GM19351 (cell line): ENCODE results near the gene ZNF93.
"Not testable (repeated sequence)": the region's sequence is repeated elsewhere in the genome, so short reads cannot be mapped to it uniquely, and the experiment has no call there.

Experiments used
- ATAC-seq: cut with Tn5 transposase; IDR thresholded peaks from one replicate; pipeline ENCODE4 v1.9.1; 2021; ENCODE audit warnings: mild to moderate bottlenecking, moderate library complexity; ENCODE audit not compliant: unreplicated experiment

Gene ZNF93

DNA sequence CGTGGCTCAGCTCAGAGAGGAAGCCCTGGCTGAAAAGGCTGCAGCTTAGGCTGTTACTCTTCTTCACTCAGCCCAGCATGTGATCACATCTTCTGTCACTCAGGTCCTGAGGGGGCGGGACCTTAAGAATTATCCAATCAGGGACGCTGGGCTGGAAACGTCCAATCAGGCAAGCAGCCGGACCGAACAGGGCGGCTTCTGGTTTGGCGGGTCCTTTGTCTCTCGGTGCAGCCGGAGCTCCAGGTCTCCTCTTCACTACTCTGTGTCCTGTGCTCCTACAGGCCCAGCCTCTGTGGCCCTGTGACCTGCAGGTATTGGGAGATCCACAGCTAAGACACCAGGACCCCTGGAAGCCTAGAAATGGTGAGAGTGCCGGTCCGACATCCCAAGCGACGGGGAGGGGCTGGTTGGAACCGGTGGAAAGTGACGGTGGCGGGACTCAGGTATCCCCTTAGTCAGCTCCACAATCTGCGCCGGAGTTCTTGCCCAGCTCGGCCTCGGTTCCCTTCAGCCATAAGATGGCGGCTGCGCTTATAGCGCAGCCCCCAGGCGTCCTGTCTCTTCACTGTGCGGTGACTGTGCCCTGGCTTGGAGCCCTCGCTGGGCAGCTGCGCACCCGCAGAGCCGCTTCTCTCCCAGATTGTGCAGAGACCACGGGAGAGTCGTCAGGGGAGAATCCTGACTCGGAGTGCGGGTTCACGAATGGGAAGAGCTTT, at the start of gene ZNF93:
Gene ZNF93 (plus strand): TSS at position 218 of the 716 bp plus-strand sequence. CDS start 143 bp downstream, at position 361.
- peak; percentile 93 for ATAC-seq

DNA sequence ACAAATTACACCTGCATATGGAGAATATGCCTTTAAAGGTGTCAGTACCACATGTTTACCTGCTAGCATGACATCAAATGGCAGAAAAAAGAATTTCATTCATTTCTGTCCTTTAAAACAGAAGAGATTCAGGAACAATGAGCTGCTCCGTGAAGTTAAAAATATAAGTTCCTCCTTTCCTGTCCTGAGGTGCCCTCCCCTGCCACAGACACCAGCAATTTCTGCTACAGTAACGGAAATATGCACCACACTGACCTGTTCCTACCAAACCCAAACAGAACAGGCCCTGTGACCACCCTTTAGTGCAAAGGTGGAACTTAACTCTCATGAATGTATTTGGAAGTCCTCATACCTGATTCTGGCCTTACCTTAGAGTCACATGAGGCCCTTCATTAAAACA, 49.0 kb upstream of the ZNF93 start:
- not testable (repeated sequence) for ATAC-seq

DNA sequence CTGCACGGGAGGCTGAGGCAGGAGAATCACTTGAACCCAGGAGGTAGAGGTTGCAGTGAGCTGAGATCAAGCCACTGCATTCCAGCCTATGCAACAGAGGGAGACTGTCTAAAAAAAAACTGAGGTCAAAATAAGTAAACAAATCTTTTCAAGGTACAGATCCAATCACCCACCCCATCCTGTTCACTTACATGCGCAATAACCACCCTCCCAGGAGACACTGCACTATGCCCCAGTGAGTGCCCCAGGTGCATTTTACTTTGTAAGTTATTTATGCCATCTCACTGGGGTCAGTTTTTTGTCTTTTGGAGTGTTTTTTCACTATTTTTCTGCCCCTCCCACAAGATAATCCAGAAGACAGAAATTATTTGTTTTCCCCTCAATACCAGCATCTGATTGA, 42.0 kb upstream of the ZNF93 start:
- no peak for ATAC-seq

DNA sequence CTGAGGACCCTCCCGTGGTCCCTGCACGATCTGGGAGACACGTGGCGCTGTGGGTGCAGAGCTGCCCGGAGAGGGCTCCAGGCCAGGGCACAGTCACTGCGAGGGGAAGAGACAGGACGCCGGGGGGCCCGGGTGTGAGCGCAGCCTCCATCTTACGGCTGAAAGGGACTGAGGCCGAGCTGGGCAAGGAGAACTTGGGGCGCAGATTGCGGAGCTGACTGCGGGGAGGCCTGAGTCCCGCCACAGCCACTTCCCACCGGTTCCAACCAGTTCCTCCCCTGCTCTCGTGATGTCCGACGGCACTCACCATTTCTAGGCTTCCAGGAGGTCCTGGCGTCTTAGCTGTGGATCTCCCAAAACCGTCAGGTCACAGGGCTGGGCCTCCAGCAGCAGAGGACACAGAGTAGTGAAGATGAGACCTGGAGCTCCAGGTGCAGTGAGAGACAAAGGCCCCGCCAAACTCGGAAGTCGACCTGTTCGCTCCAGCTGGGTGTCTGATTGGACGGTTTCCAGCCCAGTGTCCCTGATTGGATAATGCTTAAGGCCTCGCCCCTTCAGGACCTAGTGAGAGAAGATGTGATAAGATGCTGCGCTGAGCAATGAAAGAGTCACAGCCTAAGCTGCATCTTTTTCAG, 39.9 kb upstream of the ZNF93 start:
- no peak for ATAC-seq

DNA sequence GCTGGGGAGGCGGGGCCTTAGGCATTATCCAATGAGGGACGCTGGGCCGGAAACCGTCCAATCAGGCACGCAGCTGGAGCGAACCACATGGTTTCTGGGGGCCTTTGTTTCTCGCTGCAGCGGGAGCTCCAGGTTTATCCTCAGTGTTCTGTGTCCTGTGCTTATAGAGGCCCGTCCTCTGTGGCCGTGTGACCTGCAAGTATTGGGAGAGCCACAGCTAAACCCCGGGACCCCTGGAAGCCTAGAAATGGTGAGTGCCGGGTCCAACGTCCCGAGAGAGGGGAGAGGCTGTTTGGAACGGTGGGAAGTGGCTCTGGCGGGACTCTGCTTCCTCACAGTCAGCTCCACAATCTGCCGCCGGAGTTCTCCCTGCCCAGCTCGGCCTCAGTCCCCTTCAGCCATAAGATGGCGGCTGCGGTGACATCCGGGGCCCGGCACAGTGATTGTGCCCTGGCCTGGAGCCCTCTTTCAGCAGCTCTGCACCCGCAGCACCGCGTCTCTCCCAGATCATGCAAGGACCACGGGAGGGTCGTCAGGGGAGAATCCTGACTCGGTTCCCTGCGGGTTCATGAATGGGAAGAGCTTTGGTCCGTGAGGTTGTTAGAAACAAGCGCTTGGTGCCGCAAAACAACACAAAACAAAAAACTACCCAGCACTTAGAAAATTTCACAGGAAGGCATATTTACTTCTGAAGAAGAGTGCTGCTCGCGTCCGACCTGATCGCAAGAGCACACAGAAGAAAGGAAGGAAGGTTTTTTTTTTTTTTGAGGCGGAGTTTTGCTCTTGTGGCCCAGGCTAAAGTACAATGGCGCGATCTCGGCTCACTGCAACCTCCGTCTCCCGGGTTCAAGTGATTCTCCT, 34.8 kb upstream of the ZNF93 start, which contains the start of gene ZNF253:
Gene ZNF253 (plus strand): TSS at position 133 of the 861 bp plus-strand sequence. CDS start 115 bp downstream, at position 248.
- ATAC-seq, result peak; percentile 96

DNA sequence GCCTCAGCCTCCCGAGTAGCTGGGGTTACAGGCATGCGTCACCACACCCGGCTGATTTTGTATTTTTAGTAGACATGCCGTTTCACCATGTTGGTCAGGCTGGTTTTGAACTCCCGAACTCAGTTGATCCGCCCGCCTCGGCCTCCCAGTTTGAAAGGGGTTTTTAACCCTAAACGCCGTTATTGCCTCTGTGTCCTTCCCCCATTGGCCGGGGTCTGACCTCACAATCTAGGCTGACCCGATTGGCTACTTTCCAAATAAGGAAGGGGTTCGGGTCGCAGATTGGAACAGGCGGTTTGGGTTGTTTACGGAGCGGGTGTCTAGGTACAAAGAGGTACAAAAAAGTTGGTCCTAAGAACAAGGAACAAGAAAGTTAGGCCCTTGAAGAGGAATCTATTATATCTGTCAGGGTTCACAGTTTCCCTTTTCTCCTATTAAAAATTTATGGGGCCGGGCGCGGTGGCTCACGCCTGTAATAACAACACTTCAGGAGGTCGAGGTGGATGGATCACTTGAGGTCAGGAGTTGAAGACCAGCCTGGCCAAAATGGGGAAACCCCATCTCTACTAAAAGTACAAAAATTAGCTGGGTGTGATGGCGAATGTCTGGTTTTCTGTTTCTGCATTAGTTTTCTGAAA, 34.0 kb upstream of the ZNF93 start:
- ATAC-seq, result no peak

DNA sequence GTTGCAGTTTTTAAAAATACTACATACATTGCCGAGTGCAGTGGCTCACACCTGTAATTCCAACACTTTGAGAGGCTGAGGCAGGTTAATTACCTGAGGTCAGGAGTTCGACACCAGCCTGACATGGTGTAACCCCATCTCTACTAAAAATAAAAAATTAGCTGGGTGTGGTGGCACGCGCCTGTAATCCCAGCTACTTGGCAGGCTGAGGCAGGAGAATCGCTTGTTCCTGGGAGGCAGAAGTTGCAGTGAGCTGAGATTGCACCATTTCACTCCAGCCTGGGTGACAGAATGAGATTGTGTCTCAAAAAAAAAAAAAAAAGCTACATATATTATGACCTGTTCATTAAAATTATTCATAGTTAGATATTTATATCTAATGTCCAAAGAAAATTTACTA, 30.7 kb upstream of the ZNF93 start:
- ATAC-seq, result not testable (repeated sequence)

DNA sequence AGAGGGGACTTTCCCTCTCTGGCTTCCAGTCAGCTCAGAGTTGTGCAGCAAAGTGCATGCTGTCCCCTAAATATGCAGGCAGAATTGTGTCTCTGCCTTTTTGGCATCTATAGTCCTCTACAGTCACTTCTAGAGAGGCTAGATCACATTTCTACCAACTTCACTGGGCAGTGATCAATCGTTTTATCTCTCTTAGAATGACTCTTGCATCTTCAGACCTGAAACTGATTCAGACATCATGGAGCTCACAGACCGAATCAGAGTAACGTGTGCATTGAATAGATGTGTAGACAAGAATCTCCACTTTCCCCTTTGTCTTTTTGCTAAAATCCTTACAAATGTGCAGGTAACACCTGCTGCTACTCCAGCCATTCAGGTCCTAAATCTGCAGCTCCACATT, 28.8 kb upstream of the ZNF93 start:
- no peak for ATAC-seq

DNA sequence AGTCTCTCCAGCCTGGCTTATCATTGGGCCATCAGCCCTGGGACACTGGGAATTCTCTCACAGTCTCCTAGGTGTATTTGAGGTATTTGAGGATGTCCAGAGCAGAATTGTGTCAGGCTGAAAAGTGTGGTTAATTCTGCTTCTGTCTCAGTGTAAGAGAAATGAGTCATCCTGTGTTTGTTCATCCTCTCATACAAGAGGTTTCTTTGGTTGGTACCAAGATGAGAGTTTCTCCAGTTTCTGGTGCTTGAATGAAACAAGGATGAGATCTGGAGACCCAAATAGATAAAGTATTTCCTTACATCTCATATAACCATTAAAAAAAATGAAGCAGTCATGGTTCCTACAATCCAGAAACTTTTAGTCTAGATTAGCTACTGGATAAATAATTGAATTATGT, 27.4 kb upstream of the ZNF93 start:
- no peak for ATAC-seq

DNA sequence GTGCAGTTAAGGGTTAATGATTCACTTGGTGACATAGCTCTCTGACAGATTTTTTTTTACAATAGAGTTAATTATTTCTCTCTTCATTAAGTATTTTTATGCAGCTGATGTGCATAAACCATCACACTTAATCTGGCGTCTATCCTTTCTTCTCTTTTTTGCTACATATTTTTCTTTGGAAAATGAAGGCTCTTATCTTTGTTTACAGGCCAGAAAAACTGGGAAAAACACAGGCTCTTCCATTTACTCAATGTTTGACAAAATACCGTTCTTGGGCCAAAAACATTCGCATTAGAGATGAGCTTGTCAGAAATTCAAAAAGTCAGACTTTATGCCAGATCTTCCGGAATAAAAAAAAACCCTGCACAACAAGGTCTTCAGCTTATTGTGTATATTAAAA, 23.0 kb upstream of the ZNF93 start:
- no peak for ATAC-seq

DNA sequence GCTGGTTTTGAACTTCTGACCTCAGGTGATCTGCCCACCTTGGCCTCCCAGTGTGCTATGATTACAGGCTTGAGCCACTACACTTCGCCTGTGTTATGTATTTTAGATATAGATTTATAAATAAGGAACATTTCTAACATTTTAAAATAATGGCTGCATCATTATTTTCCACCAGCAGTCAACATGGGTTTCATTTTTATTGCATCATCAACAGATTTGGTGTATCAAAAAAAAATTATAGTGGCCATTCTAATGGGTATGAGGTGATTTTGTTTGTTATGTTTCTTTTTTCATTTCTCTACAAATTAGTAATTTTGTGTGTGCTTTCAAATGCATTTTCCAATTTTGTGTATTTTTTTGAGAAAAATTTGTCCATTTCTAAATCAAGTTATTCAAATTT, 16.2 kb upstream of the ZNF93 start:
- no peak for ATAC-seq

DNA sequence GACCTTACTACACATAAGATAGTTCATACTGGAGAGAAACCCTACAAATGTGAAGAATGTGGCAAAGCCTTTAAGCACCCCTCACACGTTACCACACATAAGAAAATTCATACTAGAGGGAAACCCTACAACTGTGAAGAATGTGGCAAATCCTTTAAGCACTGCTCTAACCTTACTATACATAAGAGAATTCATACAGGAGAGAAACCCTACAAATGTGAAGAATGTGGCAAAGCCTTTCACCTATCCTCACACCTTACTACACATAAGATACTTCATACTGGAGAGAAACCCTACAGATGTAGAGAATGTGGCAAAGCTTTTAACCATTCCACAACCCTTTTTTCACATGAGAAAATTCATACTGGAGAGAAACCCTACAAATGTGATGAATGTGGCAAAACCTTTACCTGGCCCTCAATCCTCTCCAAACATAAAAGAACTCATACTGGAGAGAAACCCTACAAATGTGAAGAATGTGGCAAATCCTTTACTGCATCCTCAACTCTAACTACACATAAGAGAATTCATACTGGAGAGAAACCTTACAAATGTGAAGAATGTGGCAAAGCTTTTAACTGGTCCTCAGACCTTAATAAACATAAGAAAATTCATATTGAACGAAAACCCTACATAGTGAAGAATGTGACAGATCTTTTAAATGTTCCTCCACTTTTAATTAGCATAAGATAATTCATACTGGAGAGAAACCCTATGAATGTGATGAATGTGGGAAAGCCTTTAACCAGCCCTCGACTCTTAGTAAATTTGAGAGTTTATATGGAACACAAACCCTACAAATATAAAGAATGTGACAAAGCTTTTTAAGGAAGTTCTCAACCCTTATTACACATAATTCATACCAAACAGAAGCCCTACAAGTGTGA, 8.4 kb upstream of the ZNF93 start:
- ATAC-seq, result not testable (repeated sequence)

DNA sequence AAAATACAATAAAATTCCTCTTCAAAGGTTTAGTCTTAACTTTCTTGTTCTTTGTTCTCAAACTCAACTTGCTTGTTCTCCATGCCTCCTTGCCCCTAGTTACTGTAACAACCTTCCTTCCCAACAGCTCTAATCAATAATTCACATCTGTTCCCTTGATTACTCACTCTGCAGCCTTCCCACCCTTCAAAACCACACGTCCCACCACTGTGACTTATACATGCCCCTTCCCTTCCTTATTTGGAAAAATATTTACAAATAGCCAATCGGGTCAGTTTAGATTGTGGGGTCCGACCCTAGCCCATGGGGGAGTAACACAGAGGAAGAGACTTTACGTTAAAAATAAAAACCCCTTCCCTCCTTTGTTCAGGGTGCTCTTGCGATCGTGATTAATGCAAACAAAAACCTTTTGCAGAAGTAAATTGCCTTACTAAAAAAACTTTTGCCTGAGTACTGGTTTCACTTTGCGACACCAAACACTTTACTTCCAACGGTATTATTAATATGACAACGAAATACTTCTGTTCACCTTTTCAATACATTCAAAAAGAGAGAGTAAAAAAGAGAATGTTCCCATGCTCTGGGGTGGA, 512 bp upstream of the ZNF93 start:
- ATAC-seq, result no peak

DNA sequence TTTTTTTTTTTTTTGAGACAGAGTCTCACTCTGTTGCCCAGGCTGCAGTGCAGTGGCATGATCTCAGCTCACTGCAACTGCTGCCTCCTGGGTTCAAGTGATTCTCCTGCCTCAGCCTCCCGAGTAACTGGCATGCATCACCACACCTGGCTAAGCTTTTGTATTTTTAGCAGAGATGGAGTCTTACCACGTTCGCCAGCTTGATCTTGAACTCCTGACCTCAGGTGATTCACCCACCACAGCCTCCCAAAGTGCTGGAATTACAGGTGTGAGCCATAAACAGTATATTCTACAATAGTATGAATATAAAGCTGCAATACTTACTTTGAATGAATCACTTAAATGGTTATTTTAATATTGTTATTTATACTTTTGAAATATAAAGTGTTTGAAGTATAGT, 6.8 kb downstream of the ZNF93 start:
- ATAC-seq, result not testable (repeated sequence)

DNA sequence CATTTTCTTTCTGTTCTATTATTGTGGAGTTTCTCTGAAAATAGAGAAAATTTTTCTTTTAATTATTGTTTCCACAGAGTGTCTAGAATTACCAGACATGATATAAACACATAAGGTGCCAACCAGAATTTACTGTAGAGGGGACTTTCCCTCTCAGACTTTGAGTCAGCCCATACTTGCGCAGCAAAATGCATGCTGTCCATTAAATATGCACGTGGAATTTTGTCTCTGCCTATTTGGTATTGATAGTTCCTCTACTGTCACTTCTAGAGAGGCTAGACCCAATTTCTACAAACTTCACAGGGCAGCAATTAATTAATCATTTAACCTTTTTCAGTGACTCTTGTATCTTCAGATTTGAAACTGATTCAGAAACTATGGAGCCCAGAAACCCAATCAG, 8.9 kb downstream of the ZNF93 start:
- ATAC-seq, result no peak

DNA sequence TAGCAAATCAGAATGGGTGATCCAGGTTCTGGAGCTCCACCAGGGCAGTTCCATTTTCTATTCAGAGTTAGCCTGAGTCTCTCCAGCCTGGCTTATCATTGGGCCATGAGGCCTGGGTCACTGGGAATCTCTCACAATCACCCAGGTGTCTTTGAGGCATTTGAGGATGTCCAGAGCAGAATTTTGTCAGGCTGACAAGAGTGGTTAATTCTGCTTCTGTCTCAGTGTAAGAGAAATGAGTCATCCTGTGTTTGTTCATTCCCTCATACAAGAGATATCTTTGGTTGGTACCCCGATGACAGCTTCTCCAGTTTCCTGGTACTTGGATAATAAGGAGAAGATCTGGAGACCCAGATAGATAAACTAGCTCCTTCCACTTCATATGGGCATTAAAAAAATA, 10.4 kb downstream of the ZNF93 start:
- ATAC-seq, result no peak

DNA sequence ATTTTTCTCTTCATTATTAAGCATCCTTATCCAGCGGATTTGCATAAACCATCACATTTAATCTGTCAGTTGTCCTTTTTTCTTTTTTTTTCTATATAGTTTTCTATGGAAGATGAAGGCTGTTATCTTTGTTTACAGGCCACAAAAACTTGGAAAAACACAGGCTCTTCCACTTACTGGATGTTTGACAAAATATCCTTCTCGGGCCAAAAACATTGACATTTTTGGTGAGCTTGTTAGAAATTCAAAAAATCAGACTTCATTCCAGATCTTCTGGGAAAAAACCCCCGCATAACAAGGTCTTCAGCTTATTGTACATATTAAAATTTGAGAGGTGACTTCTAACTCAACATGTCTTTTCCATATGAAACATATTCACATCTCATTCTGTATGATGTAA, 13.8 kb downstream of the ZNF93 start:
- no peak for ATAC-seq

DNA sequence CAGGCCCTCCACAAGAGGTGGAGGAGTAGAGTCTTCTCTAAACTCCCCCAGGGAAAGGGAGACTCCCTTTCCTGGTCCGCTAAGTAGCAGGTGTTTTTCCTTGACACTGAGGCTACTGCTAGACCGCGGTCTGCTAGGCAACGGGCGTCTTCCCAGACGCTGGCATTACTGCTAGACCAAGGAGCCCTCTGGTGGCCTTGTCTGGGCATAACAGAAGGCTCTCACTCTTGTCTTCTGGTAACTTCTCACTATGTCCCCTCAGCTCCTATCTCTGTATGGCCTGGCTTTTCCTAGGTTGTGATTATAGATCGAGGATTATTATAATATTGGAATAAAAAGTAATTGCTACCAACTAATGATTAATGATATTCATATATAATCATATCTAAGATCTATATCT, 29.7 kb downstream of the ZNF93 start:
- ATAC-seq, result not testable (repeated sequence)

DNA sequence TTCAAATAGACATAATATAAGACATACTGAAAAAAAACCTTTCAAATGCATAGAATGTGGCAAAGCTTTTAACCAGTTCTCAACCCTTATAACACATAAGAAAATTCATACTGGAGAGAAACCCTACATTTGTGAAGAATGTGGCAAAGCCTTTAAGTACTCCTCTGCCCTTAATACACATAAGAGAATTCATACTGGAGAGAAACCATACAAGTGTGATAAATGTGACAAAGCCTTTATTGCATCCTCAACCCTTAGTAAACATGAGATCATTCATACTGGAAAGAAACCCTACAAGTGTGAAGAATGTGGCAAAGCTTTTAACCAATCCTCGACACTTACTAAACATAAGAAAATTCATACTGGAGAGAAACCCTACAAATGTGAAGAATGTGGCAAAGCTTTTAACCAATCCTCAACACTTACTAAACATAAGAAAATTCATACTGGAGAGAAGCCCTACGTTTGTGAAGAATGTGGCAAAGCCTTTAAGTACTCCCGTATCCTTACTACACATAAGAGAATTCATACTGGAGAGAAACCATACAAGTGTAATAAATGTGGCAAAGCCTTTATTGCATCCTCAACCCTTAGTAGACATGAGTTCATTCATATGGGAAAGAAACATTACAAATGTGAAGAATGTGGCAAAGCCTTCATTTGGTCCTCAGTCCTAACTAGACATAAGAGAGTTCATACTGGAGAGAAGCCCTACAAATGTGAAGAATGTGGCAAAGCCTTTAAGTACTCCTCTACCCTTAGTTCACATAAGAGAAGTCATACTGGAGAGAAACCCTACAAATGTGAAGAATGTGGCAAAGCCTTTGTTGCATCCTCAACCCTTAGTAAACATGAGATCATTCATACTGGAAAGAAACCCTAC, 32.9 kb downstream of the ZNF93 start:
- not testable (repeated sequence) for ATAC-seq
